Uterus (tissue), 2 donors: ENCODE data around the gene RAB11FIP3.

ENCODE experiments used
- CTCF ChIP-seq, 4 experiments: fragments of 200-600 bp in 2 of 4; fragments of 450-650 bp in 2 of 4; sonication (generic) in 2 of 4; IDR thresholded peaks; one replicate each; pipeline ENCODE4 v1.5.1; 2016 to 2019; ENCODE audit warnings: antibody characterized with exemption in 4 of 4, mild to moderate bottlenecking in 2 of 4, moderate library complexity in 1 of 4
- POLR2A ChIP-seq, 2 donors: fragments of 450-650 bp; IDR thresholded peaks; one replicate each; pipeline ENCODE4 v1.6.1; 2016; ENCODE audit warnings: antibody characterized with exemption in 2 of 2, mild to moderate bottlenecking in 1 of 2, moderate library complexity in 1 of 2

- no peak for TF ChIP-seq CTCF (IDR thresholded peaks at IDR 0.05)
- no peak for TF ChIP-seq POLR2A (IDR thresholded peaks at IDR 0.05)
Measured at GRCh38 chr16:515175-515938, 89.9 kb downstream of the RAB11FIP3 start.
